ENCODE measurements around the gene ZNF350.
"Not testable (repeated sequence)": the region's sequence is repeated elsewhere in the genome, so short reads cannot be mapped to it uniquely, and the experiment has no call there.

The ZNF350 gene

GRCh38 chr19:51986309-51987291 lies at the start of gene ZNF350:
ZNF350 (minus strand) TSS chr19:51986840; CDS start chr19:51974360, 12,480 bp downstream.
- DNase-seq, result peak; percentile 89

- DNase-seq, result no peak
Observed at GRCh38 chr19:52034051-52034728, 47.5 kb upstream of the ZNF350 start.

DNA sequence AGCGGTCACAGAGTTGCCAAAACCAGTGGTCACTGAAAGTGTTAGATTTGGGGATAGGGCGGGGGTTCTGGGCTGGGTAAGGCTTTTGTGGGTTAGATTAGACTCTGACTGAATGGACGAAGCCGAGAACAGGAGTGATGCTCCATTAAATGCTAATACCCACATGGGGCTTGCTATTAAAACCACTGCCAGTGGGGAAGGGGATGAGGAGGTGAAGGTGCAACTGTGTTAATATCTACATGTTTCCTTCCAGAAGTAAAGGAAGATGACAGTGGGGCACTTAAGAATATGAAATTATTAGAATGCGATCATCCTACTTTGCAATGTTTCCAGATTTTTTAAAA lies 42.1 kb upstream of the ZNF350 start:
- DNase-seq, result no peak

DNA sequence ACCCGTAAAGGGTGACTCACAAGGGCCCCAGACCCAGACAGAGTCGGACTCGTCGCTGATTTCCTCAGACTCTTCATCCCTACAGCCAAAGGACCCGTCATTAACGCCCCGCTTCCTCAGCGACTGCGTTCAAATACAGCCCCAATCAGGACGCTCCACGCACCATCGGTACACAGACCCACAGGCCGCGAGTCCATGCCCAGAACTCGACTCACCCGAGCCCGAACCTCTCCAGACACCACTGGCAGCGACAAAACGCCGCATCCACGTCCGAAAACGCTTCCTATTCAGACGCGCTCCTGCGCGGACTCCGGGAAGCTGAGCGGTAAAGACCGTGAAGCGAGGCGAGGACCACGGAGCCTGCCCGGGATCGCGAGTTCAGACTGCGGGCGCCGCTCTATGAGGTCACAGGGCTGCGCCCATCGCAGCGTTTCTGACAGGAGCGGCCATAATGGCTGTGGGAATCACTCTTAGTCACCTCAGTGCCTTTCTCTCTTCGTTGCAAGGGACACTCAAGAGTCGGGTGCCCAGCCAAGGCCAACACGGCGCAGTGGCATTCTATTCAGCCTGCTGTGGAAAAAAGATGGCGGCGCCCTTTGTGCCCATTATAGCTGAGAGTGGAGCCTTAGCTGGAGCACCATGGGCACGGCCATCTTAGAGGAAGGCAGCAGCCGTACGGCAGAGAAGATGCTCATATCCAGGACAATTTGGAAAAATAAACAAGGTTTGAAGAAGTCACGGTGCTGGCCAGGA lies 41.6 kb upstream of the ZNF350 start, which contains the start of gene ZNF614:
Gene ZNF614 (minus strand): TSS at position 353 of the 753 bp plus-strand sequence. CDS start 2,634 bp downstream, outside the sequence.
- peak; percentile 83 for DNase-seq

GRCh38 chr19:52026255-52026990 lies 39.8 kb upstream of the ZNF350 start:
- not testable (repeated sequence) for DNase-seq

GRCh38 chr19:52024478-52024877 lies 37.8 kb upstream of the ZNF350 start:
- DNase-seq, result not testable (repeated sequence)

- no peak for DNase-seq
Observed at GRCh38 chr19:52022193-52022592, 35.6 kb upstream of the ZNF350 start.

DNA sequence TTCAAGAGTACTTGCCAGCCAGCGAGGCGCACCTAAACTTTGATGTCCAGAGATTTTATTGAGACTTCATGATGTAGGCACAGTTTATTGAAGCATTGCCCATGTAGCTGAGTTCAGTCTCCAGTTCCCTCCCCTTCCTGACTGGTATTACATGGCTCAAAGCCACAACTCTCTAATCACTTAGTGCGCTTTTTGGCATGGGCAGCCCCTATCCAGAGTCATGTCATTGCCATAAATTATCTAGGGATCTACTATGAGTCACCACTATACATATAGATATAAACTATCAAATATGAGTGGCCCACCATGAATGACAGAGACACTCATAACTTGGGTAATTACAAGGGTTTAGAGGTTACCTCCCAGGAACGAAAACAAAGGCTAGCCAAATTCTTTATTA lies 33.9 kb upstream of the ZNF350 start:
- no peak for DNase-seq

GRCh38 chr19:52010674-52011073 lies 24.0 kb upstream of the ZNF350 start:
- no peak for DNase-seq

DNA sequence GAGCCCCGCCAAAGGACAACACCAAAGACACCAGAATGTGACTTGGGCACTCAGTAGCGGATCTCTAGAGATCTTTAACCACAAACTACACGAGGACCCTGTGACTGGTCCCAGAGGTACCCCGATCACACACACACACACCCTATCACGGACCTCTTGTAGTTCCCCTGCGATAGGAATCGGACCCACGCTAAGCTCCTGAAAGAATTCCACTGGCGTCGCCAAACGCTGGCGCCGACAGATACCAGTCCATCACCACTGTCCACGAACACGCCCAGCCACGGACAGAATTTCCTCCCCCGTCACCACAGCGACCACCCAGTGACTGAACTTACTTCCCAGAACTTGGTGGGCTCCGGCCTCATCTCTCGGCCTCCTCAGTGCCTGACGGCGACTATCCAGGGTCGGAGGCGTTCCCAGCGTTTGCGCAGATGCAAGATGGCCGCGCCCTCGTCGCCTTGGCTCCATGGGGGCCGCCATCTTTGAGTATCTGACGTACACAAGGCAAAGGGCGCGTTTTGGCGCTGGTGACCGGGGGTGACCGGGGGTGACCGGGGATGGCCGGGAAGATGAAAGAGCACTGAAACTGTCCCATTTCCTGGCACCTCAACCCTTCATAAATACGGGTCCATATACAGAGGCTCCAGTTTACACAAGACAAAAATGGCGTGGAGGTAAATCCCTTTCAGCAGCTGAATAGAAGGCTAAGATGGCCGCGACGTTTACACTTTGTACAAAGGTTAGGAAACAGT lies 21.3 kb upstream of the ZNF350 start, which contains the start of gene ZNF615:
Gene ZNF615 (minus strand): TSS at position 406 of the 752 bp plus-strand sequence. CDS start 4,500 bp downstream, outside the sequence.
- DNase-seq, result peak; percentile 89

- no peak for DNase-seq
Observed at GRCh38 chr19:52007451-52007805, 20.8 kb upstream of the ZNF350 start.

DNA sequence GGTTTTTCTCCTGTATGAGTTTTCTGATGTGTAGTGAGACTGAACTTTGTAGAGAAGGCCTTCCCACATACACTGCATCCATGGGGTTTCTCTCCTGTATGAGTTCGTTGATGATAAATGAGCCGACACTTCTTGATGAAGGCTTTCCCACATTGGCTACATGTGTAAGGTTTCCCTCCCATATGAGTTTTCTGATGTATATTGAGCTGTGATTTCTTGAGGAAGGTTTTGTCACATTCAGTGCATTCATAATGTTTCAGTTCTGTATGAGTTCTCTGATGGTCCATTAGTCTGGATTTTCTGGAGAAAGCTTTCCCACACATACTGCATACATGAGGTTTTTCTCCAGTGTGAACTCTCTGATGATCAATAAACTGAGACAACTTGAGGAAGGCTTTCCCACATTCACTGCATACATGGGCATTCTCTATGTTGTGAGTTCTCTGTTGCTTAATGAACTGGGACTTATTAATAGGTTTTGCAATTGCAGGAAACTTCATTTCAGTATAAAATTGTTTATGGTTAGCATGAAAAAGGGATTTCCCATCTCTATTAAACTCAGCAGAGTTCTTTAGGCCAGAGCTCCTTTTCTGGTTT lies 7.5 kb upstream of the ZNF350 start:
- DNase-seq, result no peak

- no peak for DNase-seq
Observed at GRCh38 chr19:51993422-51993821, 6.8 kb upstream of the ZNF350 start.

- no peak for DNase-seq
Observed at GRCh38 chr19:51983361-51983760, 3.3 kb downstream of the ZNF350 start.

DNA sequence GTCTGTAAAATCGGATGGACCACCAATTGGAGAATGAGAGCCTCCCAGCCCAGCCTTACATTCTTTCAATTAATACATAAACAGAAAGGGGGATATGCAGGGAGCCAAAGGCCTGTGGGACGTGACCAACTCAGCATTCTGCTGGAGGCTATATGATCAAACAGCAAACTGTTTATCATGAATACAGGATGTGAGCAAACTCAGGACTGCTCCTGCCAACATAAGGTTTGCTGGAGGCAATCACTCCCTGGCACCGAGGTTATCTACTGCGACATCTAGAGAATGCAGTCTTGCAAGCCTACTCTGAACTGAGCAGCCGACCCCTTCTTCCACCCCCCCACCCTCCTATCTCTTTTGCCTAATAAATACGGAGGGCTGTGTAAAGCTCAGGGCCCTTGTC lies 5.7 kb downstream of the ZNF350 start:
- DNase-seq, result not testable (repeated sequence)

DNA sequence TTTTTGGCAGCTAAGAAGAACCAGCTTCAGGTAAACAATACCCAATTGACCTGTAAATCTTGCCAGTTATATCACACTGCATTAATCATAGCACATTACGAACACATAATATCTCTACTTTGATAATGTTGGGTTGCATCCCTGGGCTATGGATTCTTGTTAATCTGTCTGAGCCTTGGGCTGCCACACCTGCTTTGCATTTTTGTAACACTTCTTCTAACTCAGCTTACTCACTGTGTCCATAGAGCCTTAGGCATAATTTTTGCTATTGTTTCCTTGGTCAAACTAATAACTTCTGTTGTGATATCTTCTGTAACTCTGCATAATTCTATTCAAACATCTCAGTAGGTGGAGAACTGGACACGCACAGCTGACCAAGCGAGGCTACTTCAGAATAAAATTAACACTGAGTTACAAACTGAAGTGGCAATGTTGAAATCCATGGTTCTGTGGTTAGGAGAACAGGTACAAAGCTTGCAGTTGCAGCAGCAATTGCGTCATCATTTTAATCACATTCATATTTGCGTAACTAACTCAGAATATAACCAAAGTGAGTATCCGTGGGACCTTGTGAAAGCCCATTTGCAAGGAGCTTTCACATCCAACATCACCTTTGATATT lies 6.4 kb downstream of the ZNF350 start:
- no peak for DNase-seq

GRCh38 chr19:51978882-51979281 lies 7.8 kb downstream of the ZNF350 start:
- no peak for DNase-seq

DNA sequence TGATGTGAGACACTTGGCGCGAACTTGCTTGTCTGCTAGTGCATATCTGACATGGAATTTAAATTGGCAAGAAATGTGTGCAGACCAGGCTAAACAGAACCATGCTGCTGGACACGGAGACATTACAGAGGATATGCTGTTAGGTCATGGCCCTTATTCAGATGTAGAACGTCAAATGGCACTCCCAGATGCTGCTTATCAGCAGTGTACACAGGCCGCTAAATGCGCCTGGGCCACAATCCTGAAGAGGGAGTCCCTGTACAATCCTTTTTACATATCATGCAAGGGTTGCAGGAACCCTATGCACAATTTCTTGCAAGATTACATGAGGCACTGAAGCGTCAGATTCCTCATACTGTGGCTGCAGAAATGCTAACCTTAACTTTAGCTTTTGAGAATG lies 9.3 kb downstream of the ZNF350 start:
- DNase-seq, result no peak

GRCh38 chr19:51976852-51977251 lies 9.8 kb downstream of the ZNF350 start:
- no peak for DNase-seq

DNA sequence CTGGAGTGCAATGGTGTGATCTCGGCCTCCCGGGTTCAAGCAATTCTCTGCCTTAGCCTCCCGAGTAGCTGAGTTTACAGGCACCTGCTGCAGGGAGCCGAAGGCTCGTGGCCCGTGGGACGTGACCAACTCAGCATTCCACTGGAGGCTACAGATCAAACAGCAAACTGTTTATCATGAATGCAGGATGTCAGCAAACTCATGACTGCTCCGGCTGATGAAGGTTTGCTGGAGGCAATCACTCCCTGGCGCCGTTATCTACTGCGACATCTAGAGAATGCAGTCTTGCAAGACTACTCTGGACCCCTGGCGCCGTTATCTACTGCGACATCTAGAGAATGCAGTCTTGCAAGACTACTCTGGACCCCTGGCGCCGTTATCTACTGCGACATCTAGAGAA lies 10.9 kb downstream of the ZNF350 start:
- DNase-seq, result not testable (repeated sequence)

GRCh38 chr19:51971624-51972023 lies 15.0 kb downstream of the ZNF350 start:
- peak; percentile 27 for DNase-seq
